B cell (primary cell): Measurements from ENCODE around the gene EFCAB13. TPM values are rescaled to one million over a fixed set of nuclear protein-coding genes. Genes with fewer than 3 reads are reported as not detected.

Source experiments
- ATAC-seq: fragments of 200-7000 bp; cut with Tn5 transposase; one replicate; pipeline ENCODE4 v1.10.0; 2021; ENCODE audit warnings: low read depth, mild to moderate bottlenecking, moderate number of reproducible peaks, moderate library complexity
- CTCF ChIA-PET: fragments of 350-600 bp; sonication (Branson Sonifier 250); formaldehyde crosslinking; loops from one replicate; lab custom pipeline; 2021; ENCODE audit warnings: antibody characterized with exemption, inconsistent platforms; lab: Charles Lee
- POLR2A ChIA-PET: fragments of 350-600 bp; sonication (Branson Sonifier 250); formaldehyde crosslinking; loops from one replicate; lab custom pipeline; 2021; ENCODE audit warnings: antibody characterized with exemption; lab: Charles Lee
- DNase-seq: peaks from one replicate; pipeline ENCODE4 v3.0.0; 2013
- H2AFZ ChIP-seq: 2 replicates; pipeline ENCODE4 v1.6.1; 2012; ENCODE audit warnings: mild to moderate bottlenecking, low read depth, low read length; ENCODE audit not compliant: insufficient read depth, poor library complexity, severe bottlenecking
- H3K27ac ChIP-seq, 2 donors: 1 replicate in 1 of 2; 2 replicates in 1 of 2; pipeline ENCODE4 v1.5.1; 2012 to 2013; ENCODE audit warnings: low read length in 2 of 2, mild to moderate bottlenecking in 2 of 2, moderate library complexity in 1 of 2
- H3K27me3 ChIP-seq, 4 experiments: fragments of 200-600 bp in 1 of 4; sonication (generic) in 1 of 4; replicated peaks in 1 of 4; 1 replicate in 2 of 4; 2 replicates in 2 of 4; pipeline versions ENCODE4 v1.6.1 to v1.7.0; 2013 to 2016; ENCODE audit warnings: low read length in 3 of 4, mild to moderate bottlenecking in 2 of 4, mixed read lengths in 1 of 4, moderate library complexity in 1 of 4; ENCODE audit not compliant: insufficient read depth in 4 of 4, control insufficient read depth in 3 of 4; ENCODE audit errors: control extremely low read depth in 1 of 4
- H3K36me3 ChIP-seq, 2 experiments: replicated peaks in 1 of 2; 1 replicate in 1 of 2; 2 replicates in 1 of 2; pipeline versions ENCODE4 v1.6.1 to v1.7.1; 2013; ENCODE audit warnings: low read length in 1 of 2; ENCODE audit not compliant: insufficient read depth in 2 of 2, control insufficient read depth in 1 of 2; ENCODE audit errors: control extremely low read depth in 1 of 2, extremely low read depth in 1 of 2
- H3K4me1 ChIP-seq, 2 donors: fragments of 200-600 bp in 1 of 2; sonication (generic) in 1 of 2; 1 replicate in 1 of 2; 2 replicates in 1 of 2; pipeline versions ENCODE4 v1.5.1 to v1.6.1; 2013 to 2017; ENCODE audit warnings: low read length in 2 of 2; ENCODE audit not compliant: control insufficient read depth in 2 of 2, insufficient read depth in 2 of 2
- H3K4me2 ChIP-seq: replicated peaks from 2 replicates; pipeline ENCODE3; 2012; ENCODE audit warnings: mild to moderate bottlenecking, low read depth, low read length; ENCODE audit not compliant: poor library complexity, severe bottlenecking
- H3K4me3 ChIP-seq, 5 experiments: fragments of 200-600 bp in 1 of 5; sonication (generic) in 1 of 5; 1 replicate in 3 of 5; 2 replicates in 2 of 5; pipeline versions ENCODE4 v1.5.1 to v1.7.0; 2011 to 2016; ENCODE audit warnings: low read length in 4 of 5, mild to moderate bottlenecking in 4 of 5, low read depth in 2 of 5, control low read depth in 1 of 5, moderate library complexity in 1 of 5; ENCODE audit not compliant: insufficient read depth in 1 of 5; ENCODE audit errors: control extremely low read depth in 1 of 5, extremely low read depth in 1 of 5
- H3K79me2 ChIP-seq: fragments of 200-600 bp; sonication (generic); one replicate; pipeline ENCODE4 v1.6.0; 2016; ENCODE audit warnings: low read length; ENCODE audit not compliant: control insufficient read depth, insufficient read depth
- H3K9ac ChIP-seq: fragments of 200-600 bp; sonication (generic); 2 replicates; pipeline ENCODE4 v1.6.1; 2017; ENCODE audit warnings: mild to moderate bottlenecking, low read length, moderate library complexity
- H3K9me3 ChIP-seq, 3 donors: one replicate each; pipeline versions ENCODE4 v1.6.1 to v1.7.1; 2013; ENCODE audit warnings: low read length in 2 of 3; ENCODE audit not compliant: control insufficient read depth in 2 of 3, insufficient read depth in 1 of 3; ENCODE audit errors: control extremely low read depth in 1 of 3
- H4K20me1 ChIP-seq: 2 replicates; pipeline ENCODE4 v1.6.0; 2012; ENCODE audit warnings: mild to moderate bottlenecking, low read length; ENCODE audit not compliant: insufficient read depth, control insufficient read depth, poor library complexity, severe bottlenecking
- H3K27ac Mint-ChIP-seq: one replicate; pipeline ENCODE4 v1.8.0; 2021; ENCODE audit warnings: mixed read lengths
- H3K27me3 Mint-ChIP-seq: one replicate; pipeline ENCODE4 v1.8.0; 2021; ENCODE audit warnings: mixed read lengths
- H3K4me1 Mint-ChIP-seq: one replicate; pipeline ENCODE4 v1.8.0; 2021; ENCODE audit warnings: mixed read lengths
- H3K4me3 Mint-ChIP-seq: one replicate; pipeline ENCODE4 v1.8.0; 2021; ENCODE audit warnings: mixed read lengths
- H3K9me3 Mint-ChIP-seq: one replicate; pipeline ENCODE4 v1.8.0; 2022; ENCODE audit warnings: mixed read lengths; ENCODE audit not compliant: insufficient read depth
- CTCF ChIP-seq: fragments of 200-600 bp; IDR thresholded peaks from one replicate; pipeline ENCODE4 v1.8.0; 2022; ENCODE audit warnings: antibody characterized with exemption, mild to moderate bottlenecking
- EZH2 ChIP-seq: IDR thresholded peaks from 2 replicates; pipeline ENCODE4 v1.6.1; 2012; ENCODE audit warnings: borderline replicate concordance, low read depth, mild to moderate bottlenecking, moderate library complexity, low read length; ENCODE audit not compliant: insufficient read depth, poor library complexity, severe bottlenecking
- WGBS: methylation state at CpG from one replicate; pipeline ENCODE4 v1.1.5; 2013; ENCODE audit warnings: missing lambda C conversion rate; ENCODE audit not compliant: insufficient coverage; 5-methylcytosine and 5-hydroxymethylcytosine counted together
- intact Hi-C: fragments of 100-400 bp; cut with micrococcal nuclease; formaldehyde crosslinking; loops from one replicate; pipeline ENCODE4 v1.10.0; 2022
- polyA plus RNA-seq: library from polyadenylated mRNA; depleted of rRNA; stranded (reverse); fragments of >200 nt; gene quantifications from 2 replicates; pipeline ENCODE4 v1.2.3, GENCODE V29; 2012
- total RNA-seq, 2 donors: library from RNA; stranded (reverse); fragments of 120-200 nt in 1 of 2; gene quantifications; 1 replicate in 1 of 2; 2 replicates in 1 of 2; pipeline versions ENCODE4 v1.2.3 to v1.2.4, GENCODE V29; 2013 to 2022

EFCAB13 gene
- total and polyA plus RNA-seq, 2 donors (not counting 1 experiment from before 2014, with no cell fraction given), result 5.4 to 86.5 TPM

- no peak overlapping the region for H3K27ac ChIP-seq
- H3K27me3 ChIP-seq, result no peaks in the 10 kb centered on the region
- Mint-ChIP-seq H3K4me3 (no peak overlapping the region), H3K27me3 (no peaks in the 10 kb centered on the region), H3K9me3 (no peaks in the 10 kb centered on the region), H3K4me1 (peaks cover 13% of the 10 kb centered on the region), H3K27ac (no peak overlapping the region)
- no peaks in the 10 kb centered on the region for H3K36me3 ChIP-seq
- no peak for TF ChIP-seq EZH2
- TF ChIP-seq CTCF, result peak; percentile 11
- H2AFZ ChIP-seq, result no peak overlapping the region
- no peaks in the 10 kb centered on the region for H4K20me1 ChIP-seq
- DNase-seq (no peak), ATAC-seq (no peak)
- H3K9ac ChIP-seq, result no peak overlapping the region
- POLR2A ChIA-PET, result no interaction called here
- no peak overlapping the region for H3K4me3 ChIP-seq
- peaks cover 3 to 4% of the 10 kb centered on the region in 2 donors for H3K4me1 ChIP-seq
- CTCF ChIA-PET, result interaction anchor here (0.9 to 1.3 kb wide), 2 partner anchors 89 to 296 kb away, joined by 3 read pairs; no protein-coding TSS in a partner anchor
- intact Hi-C loops, result loop anchor here (5.0 kb wide), 1 partner anchor 41 kb away; no protein-coding TSS in a partner anchor
- no peak overlapping the region for H3K4me2 ChIP-seq
- no peaks in the 10 kb centered on the region for H3K79me2 ChIP-seq
- 94% methylated on average over 2 of the region's 3 CpGs for WGBS
- peaks cover 0 to 4% (median 0%) of the 10 kb centered on the region in 3 donors for H3K9me3 ChIP-seq
These were observed 5.4 kb upstream of the EFCAB13 start for GRCh38 chr17:47318197-47318918.

DNA sequence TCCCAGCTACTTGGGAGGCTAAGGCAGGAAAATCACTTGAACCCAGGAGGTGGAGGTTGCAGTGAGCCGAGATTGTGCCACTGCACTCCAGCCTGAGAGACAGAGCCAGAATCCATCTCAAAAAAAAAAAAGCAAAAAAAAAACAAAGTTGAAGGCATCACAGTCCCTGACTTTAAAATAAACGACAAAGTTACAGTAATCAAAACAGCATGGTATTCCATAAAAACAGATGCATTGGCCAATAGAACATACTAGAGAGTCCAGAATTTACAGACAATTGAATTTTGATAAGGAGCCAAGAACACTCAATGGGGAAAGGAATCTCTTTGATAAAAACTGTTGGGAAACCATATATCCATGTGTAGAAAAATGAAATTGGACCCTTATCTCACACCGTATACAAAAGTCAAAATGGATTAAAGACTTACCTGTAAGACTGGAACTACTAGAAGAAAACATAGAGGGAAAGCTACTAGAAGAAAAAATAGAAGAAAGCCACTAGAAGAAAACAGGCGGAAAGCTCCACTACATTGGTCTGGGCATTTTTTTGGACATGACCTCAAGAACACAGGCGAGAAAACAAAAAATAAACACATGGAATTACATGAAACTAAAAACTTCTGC lies 2.8 kb upstream of the EFCAB13 start:
- H3K9me3 ChIP-seq, result peaks cover 0 to 4% (median 4%) of the 10 kb centered on the region in 3 donors
- Mint-ChIP-seq H3K4me1 (peaks cover 27% of the 10 kb centered on the region), H3K9me3 (no peaks in the 10 kb centered on the region), H3K27ac (peak overlapping the region; percentile 17), H3K4me3 (no peak overlapping the region), H3K27me3 (no peaks in the 10 kb centered on the region)
- intact Hi-C loops, result loop anchor here (5.0 to 10.0 kb wide), 4 partner anchors 254 to 1126 kb away; partner anchors contain the start of genes GOSR2 and KANSL1
- no peaks in the 10 kb centered on the region for H4K20me1 ChIP-seq
- CTCF ChIA-PET, result interaction anchor here (1.1 to 4.9 kb wide), 2 partner anchors 9 to 91 kb away, joined by 3 to 37 read pairs; no protein-coding TSS in a partner anchor
- H3K9ac ChIP-seq, result no peak overlapping the region
- no CpG with 5 or more reads among the region's 5 CpGs for WGBS
- no peak overlapping the region for H3K4me3 ChIP-seq
- no peak for DNase-seq
- no peak overlapping the region for H3K27ac ChIP-seq
- H3K4me2 ChIP-seq, result no peak overlapping the region
- no peaks in the 10 kb centered on the region for H3K79me2 ChIP-seq
- no peak for TF ChIP-seq EZH2
- TF ChIP-seq CTCF, result no peak
- POLR2A ChIA-PET, result no interaction called here
- no peak overlapping the region for H2AFZ ChIP-seq
- ATAC-seq, result no peak
- no peaks in the 10 kb centered on the region for H3K36me3 ChIP-seq
- peaks cover 11 to 15% of the 10 kb centered on the region in 2 donors for H3K4me1 ChIP-seq
- H3K27me3 ChIP-seq, result no peaks in the 10 kb centered on the region
